Chondrocyte (in vitro differentiated cells): ENCODE results near the gene PDE4D. TPM values are rescaled to one million over a fixed set of nuclear protein-coding genes. Genes with fewer than 3 reads are reported as not detected.

ENCODE experiments used
- DNase-seq: peaks from one replicate; pipeline ENCODE4 v3.0.0; 2021; ENCODE audit warnings: mixed read lengths, low spot score
- H3K27ac Mint-ChIP-seq: one replicate; pipeline ENCODE4 v1.8.0; 2021; ENCODE audit warnings: mild to moderate bottlenecking, moderate library complexity, mixed read lengths; ENCODE audit not compliant: unreplicated experiment
- H3K27me3 Mint-ChIP-seq: 2 replicates; pipeline ENCODE4 v1.8.0; 2021; ENCODE audit warnings: low read depth, mixed read lengths
- H3K36me3 Mint-ChIP-seq: 2 replicates; pipeline ENCODE4 v1.8.0; 2021; ENCODE audit warnings: low read depth, mixed read lengths
- H3K4me1 Mint-ChIP-seq: 2 replicates; pipeline ENCODE4 v1.8.0; 2021; ENCODE audit warnings: low read depth, mild to moderate bottlenecking, mixed read lengths
- H3K4me3 Mint-ChIP-seq: one replicate; pipeline ENCODE4 v1.8.0; 2021; ENCODE audit warnings: mild to moderate bottlenecking, moderate library complexity, mixed read lengths; ENCODE audit not compliant: unreplicated experiment
- H3K9me3 Mint-ChIP-seq: 2 replicates; pipeline ENCODE4 v1.8.0; 2021; ENCODE audit warnings: low read depth, mixed read lengths
- total RNA-seq: library from RNA; stranded (reverse); gene quantifications from 3 replicates; pipeline ENCODE4 v1.2.1, GENCODE V29; 2021
- TF ChIP-seq, protein P1 (sequence below): fragments of 200-600 bp; sonication (generic); IDR thresholded peaks from 2 replicates; pipeline ENCODE4 v1.5.0; 2021; ENCODE audit warnings: antibody characterized with exemption, mild to moderate bottlenecking, moderate library complexity

Gene PDE4D
- total RNA-seq, 1 donor from 2014 or later = 21.1 TPM

DNA sequence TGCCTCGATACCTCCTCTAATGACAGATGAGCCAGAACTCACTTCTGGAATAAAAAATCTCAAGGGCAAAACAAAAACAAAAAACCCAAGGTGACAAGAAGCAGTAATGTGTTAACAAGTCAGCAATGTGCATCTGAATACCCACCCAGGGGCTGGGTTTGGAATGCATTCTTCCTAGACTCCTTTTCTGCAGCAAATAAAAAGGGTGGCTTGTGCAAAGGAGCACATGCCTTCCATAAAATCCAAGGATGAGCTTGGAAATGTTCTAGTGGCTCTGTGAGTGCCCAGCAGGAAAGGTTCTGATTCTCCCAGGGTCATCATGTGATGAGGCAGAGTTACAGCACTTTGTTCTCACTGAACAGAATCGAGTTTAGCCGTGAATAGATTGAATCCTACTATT, 710.8 kb downstream of the PDE4D start:
- TF ChIP-seq, protein P1, sequence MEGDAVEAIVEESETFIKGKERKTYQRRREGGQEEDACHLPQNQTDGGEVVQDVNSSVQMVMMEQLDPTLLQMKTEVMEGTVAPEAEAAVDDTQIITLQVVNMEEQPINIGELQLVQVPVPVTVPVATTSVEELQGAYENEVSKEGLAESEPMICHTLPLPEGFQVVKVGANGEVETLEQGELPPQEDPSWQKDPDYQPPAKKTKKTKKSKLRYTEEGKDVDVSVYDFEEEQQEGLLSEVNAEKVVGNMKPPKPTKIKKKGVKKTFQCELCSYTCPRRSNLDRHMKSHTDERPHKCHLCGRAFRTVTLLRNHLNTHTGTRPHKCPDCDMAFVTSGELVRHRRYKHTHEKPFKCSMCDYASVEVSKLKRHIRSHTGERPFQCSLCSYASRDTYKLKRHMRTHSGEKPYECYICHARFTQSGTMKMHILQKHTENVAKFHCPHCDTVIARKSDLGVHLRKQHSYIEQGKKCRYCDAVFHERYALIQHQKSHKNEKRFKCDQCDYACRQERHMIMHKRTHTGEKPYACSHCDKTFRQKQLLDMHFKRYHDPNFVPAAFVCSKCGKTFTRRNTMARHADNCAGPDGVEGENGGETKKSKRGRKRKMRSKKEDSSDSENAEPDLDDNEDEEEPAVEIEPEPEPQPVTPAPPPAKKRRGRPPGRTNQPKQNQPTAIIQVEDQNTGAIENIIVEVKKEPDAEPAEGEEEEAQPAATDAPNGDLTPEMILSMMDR = no peak
- Mint-ChIP-seq H3K27me3 (no peaks in the 10 kb centered on the region), H3K27ac (no peak overlapping the region), H3K4me1 (no peaks in the 10 kb centered on the region), H3K4me3 (no peak overlapping the region), H3K36me3 (peaks cover 6% of the 10 kb centered on the region), H3K9me3 (no peaks in the 10 kb centered on the region)
- no peak for DNase-seq

DNA sequence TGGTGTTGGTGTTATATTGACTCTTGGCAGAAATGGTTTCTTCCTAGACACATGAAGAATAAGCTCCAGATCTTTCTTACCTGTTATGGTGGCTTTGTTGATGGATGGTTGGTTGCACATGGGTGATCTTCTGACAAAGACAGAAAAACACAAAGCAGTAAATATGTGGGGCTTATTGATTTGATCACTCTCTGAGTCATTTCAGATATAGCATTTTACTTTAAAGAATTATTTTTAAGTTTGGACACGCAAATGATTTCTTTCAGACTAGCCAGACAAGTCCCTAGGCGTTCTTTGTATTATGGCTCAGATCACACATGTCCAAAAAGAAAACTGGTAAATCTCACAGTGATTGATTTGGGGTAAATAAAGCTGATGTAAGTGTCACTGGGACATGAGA, 713.0 kb downstream of the PDE4D start:
- peaks cover 6% of the 10 kb centered on the region for H3K36me3 Mint-ChIP-seq
- no peak overlapping the region for H3K27ac Mint-ChIP-seq
- H3K4me1 Mint-ChIP-seq = no peaks in the 10 kb centered on the region

DNA sequence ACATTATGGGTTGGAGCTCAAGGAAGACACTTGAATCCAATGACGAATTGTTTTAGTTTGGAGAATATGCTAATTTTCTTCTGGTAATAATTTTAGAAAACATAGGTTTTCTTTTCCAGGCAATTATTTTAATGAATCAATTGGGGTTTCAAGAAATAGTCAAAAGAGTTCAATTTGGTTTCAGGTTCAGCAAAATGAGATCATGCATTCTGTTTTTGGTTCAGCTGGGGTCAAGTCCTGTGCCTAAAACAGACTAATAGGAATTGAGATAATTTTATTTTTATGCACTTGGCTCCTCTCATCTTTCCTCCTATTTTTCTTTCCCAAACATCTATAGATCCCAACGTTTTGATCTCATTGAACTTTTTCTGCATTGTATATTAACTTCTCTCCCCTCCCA, 713.8 kb downstream of the PDE4D start:
- peaks cover 6% of the 10 kb centered on the region for H3K36me3 Mint-ChIP-seq
- no peak overlapping the region for H3K27ac Mint-ChIP-seq
- no peak overlapping the region for H3K4me3 Mint-ChIP-seq
- TF ChIP-seq, protein P1 = no peak
- H3K9me3 Mint-ChIP-seq = no peaks in the 10 kb centered on the region
- no peak for DNase-seq
- H3K4me1 Mint-ChIP-seq = no peaks in the 10 kb centered on the region
- no peaks in the 10 kb centered on the region for H3K27me3 Mint-ChIP-seq

More for the DNA sequence above, 713.0 kb downstream of the PDE4D start:
- no peak for DNase-seq
- TF ChIP-seq, protein P1 = no peak
- Mint-ChIP-seq H3K27me3 (no peaks in the 10 kb centered on the region), H3K4me3 (no peak overlapping the region), H3K9me3 (no peaks in the 10 kb centered on the region)

DNA sequence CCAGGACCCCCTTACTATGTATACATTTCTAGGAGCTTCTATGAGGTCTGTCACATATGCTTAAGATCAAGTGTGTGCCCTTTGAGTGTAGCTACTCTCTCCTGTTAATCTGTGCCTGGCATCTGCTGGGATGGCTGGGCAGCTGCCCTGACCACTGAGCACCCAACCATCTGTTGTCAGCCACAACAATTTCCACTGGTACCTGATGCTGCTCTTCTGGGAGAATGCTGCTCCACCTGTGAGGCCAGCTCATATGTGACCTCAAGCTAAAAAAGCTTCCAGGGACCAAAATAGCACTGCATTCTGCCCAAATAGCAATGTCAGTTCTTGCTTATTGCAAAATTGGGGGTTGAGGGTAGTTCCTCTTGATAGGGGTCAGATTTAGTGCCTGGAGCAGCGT, 715.0 kb downstream of the PDE4D start:
- DNase-seq = no peak
- Mint-ChIP-seq H3K9me3 (no peaks in the 10 kb centered on the region), H3K4me3 (no peak overlapping the region), H3K4me1 (no peaks in the 10 kb centered on the region), H3K36me3 (peaks cover 3% of the 10 kb centered on the region), H3K27ac (no peak overlapping the region), H3K27me3 (no peaks in the 10 kb centered on the region)
- TF ChIP-seq, protein P1 = no peak

DNA sequence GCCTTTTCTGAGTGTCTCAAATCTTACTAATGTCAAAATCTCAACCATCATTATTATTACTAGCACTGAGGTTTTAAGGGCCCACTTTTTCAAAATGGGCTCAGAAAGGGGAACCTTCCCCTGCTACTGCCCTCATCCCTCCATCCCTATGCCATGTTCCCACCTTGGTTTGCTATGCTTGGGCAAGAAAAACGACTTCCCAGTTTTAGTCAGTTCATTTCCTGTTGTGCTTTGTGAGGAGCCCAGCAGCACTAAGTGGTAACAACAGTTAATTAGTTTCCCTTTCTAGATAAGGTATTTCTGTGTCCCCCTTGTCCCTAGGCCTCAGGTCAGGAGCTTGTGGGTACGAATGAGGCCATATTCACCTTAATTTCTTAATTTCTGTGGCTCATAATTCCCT, 715.5 kb downstream of the PDE4D start:
- Mint-ChIP-seq H3K4me1 (no peaks in the 10 kb centered on the region), H3K36me3 (peaks cover 3% of the 10 kb centered on the region), H3K9me3 (no peaks in the 10 kb centered on the region), H3K27me3 (no peaks in the 10 kb centered on the region), H3K27ac (no peak overlapping the region), H3K4me3 (no peak overlapping the region)
- TF ChIP-seq, protein P1 = no peak
- DNase-seq = no peak
